HTR-8/SVneo (cell line): Measurements from ENCODE around the gene C3orf22.
"Not testable (repeated sequence)": the region's sequence is repeated elsewhere in the genome, so short reads cannot be mapped to it uniquely, and the experiment has no call there.

Source experiments
- DNase-seq: peaks from one replicate; pipeline ENCODE4 v3.0.0; 2011; ENCODE audit warnings: low spot score, mixed read lengths; ENCODE audit not compliant: insufficient read length
- FAIRE-seq: peaks from 2 replicates; lab custom pipeline; 2011; peaks lifted over from hg19 to GRCh38; lab: Jason Lieb, UNC

Gene C3orf22, protein sequence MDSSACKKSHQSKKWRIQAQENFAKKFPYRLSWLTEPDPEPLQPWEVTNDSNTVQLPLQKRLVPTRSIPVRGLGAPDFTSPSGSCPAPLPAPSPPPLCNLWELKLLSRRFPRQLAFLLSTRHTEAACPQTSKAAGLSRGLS

DNA sequence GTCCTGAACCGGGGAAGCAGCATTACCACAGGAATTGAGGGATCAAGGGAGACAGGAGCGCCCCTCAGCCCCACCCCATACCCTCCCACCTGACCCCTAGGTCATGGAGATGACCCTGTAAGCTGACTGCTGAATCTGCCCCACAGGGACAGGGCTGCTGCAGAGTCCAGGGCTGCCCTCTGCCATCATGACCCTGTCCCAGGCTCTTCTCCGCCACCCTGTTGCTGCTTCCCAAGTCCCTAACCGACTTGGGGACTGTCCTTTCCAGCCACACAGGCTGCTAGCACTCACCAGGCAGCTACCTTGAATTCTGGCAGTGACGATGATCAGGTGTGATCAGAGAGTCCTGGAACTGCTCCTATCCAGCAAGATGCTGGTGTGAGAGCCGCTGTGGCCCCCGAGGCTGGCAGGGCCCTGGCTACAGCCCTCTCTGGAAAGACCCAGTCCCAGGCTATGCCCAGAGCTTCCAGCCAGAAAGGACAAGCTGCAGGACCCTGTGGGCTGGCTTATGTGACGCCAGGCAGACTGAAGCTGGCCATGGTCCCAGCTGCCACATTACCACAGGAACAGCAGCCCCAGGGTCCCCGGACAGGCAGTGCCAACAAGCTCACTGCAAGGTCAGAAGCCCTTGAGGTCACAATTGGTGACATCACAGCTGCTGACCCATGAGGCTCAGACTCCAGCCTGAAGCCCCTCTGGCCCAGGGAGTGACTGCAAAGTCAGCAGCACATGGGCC lies at the start of gene C3orf22:
C3orf22 (minus strand) TSS at position 597 of the 736 bp plus-strand sequence. CDS start 5,542 bp downstream, outside the sequence.
- FAIRE-seq: no peak
- DNase-seq: no peak

DNA sequence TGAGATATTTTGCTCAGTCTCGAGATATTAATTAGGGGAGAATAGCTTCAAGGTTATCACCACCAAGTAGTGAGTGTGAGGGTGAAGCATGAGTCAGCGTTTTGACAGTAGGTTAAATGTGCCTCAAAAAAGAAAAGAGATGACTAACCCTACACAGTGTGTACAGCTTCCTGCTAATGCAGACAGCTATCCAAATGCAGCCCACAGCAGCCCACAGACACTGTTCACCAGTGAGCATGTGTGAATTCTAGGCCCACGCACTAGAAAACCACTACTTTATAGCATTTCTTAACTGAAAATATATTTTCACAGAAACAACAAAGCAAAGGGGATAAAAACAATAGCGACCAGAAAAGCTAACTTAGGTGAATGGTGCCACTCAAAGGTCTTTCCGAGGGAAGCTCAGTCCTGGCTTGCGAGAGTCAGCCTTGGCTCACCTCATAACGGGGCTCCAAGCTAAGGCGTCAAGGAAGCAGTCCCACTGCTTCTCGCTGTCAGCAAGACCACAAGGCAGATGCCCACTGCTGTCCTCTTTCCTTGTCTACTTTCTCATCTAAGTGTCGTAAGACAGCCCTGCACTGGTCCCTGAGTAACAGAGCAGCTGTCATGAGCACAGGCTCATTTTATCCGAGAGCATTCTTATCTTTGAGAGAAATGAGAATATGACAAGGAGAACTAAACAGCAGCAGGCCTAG lies 48.6 kb upstream of the C3orf22 start:
- DNase-seq: no peak

DNA sequence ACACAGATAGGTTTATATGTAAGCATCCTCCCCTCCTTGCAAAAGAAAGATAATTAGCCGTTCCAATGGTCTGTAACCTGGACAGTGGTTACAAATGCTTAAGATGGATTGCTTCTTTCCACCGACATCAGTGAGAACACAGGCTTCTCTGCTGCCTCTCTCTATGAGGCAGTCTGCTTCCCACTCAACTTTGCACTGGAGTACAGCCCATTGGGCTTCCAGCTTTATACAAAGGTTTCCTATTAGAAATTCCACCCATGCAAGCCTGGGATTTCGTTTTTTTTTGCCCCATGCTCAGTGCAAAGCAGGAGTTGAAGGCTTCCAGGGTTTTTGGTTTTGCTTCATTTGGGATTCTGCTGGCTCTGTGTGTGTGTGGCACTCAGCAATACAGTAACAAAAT lies 47.3 kb upstream of the C3orf22 start:
- DNase-seq (no peak), FAIRE-seq (no peak)

More for the DNA sequence above, 48.6 kb upstream of the C3orf22 start:
- no peak for FAIRE-seq

DNA sequence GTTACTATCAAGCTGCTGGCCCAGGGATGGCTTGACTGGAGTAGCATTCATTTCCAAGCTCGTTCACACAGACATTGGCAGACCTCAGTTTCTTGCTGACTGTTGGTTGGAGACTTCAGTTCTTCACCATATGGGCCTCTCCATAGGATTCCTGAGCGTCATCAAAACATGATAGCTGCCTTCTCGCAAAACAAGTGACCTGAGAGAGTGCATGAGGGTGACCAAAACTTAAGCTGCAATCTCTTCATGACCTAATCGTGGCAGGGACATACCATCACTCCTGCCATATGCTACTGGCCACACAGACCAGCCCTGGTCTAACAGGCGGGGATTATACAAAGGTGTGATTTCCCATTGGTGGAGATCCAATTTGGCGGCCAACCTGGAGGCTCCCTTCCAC lies 46.0 kb upstream of the C3orf22 start:
- FAIRE-seq (no peak), DNase-seq (no peak)

DNA sequence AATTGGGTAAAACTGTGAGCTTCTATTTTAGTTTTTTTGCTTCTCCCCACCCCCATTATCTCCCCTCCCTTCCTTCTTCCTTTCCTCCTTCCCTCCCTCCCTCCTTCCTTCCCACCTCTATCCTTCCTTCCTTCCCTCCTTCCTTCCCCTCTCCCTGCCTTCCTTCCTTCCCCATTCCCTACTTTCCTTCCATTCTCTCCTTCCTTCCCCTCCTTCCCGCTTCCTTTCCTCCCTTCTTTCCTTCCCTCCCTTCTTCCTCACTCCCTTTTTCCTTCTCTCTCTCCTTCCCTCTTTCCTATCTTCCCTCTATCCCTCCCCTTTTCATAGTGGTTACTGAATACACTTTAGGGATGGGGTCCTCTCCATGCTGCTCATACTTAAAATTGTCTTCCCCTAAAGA lies 40.4 kb upstream of the C3orf22 start:
- no peak for FAIRE-seq

DNA sequence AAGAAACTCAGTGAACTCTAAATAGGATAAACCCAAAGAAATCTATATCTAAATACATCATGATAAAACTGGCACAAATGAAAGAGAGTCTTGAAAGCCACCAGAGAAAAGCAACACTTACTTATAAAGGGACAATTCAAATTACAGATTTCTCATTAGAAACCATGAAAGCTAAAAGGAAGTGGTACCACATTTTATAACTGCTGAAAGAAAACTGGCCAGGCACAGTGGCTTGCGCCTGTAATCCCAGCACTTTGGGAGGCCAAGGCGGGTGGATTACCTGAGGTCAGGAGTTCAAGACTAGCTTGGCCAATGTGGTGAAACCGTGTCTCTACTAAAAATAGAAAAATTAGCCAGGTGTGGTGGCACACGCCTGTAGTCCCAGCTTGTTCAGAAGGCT lies 36.7 kb upstream of the C3orf22 start:
- not testable (repeated sequence) for FAIRE-seq, DNase-seq

More for the DNA sequence above, 40.4 kb upstream of the C3orf22 start:
- DNase-seq: no peak

DNA sequence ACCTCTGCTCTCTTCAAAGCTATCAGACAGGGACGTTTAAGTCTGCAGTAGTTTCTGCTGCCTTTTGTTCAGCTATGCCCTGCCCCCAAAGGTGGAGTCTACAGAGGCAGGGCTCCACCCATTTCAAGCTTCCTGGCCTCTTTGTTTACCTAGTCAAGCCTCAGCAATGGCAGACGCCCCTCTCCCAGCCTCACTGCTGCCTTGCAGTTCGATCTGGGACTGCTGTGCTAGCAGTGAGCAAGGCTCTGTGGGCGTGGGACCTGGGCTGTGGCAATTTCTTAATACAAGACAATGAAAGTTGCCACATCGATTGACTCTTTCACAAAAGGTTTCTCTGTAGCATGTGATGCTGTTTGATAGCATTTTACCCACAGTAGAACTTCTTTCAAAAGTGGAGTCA lies 32.8 kb upstream of the C3orf22 start:
- not testable (repeated sequence) for FAIRE-seq, DNase-seq

DNA sequence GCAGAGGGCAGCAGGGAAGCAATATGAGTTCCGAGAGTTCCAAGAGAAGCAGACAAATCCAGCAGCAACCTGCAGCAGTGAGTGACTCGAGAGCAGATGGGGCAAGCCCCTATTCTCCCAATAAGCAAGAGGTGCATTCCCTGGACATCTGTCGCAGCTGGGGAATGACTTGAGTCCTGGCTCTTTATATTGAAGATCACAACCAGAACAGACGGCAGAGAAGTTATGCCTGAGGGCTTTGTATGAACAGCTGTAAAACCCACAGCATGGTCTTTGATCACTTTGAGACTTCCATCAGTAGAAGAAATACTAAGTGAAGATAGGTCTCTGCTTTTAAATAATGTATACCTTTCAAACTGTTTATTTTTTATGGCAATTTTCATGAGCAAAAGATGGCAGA lies 23.6 kb upstream of the C3orf22 start:
- no peak for DNase-seq
- no peak for FAIRE-seq

DNA sequence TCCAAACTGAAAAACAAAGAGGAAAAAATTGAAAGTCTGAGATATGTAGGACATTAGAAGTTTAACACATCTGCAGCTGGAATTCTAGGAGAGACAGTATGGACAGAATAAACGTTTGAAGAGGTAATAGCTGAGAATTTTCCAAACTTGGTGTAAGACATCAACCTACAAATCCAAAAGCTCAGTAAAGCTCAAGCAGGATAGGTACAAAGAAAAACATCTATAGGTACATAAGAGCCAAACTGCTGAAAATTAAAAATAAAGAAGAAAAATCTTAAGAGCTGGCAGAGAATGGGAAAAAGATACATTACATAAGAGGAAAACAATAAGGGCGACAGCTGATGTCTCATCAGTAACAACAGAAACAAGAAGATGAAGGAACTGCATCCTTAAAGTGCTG lies 22.8 kb upstream of the C3orf22 start:
- FAIRE-seq: no peak
- DNase-seq: no peak

DNA sequence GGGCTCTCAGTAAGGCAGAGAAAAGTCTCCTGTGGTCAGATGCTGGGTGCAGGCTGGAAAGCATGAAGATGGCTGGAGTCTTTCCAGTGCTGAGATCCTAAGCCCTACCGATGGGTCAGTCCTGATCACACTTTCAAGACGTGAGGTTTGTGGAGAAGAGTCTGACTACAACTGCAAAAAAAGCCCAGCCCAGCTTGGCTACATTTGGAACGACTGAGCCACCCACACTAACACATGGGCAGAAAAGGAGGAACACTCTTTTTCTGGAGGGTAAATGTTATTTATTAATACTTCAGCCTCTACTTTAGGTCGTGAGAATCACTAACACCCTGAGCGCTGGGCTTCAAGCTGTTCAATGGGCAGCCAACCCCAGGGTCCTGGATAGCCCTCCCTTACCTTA lies 22.0 kb upstream of the C3orf22 start:
- FAIRE-seq (no peak), DNase-seq (no peak)

DNA sequence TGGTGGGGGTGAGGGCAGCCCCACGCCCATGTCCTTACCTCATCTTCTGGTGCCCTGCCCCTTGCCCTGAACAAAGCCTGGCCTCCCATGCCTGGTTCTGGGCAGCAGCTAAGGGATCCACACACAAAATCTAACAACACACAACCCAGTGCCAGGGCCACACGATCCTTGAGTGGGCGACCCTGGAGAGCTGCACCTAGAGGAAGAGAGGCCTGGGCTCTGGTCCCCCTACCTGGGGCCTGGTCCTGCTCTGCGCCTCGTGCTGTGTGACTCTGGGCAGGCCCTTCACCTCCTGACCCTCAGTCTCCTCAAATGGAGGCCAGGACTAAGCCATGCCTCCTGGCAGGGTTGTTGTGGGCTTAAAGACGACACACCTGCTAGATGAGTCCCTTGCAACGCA lies 20.0 kb upstream of the C3orf22 start:
- no peak for FAIRE-seq

DNA sequence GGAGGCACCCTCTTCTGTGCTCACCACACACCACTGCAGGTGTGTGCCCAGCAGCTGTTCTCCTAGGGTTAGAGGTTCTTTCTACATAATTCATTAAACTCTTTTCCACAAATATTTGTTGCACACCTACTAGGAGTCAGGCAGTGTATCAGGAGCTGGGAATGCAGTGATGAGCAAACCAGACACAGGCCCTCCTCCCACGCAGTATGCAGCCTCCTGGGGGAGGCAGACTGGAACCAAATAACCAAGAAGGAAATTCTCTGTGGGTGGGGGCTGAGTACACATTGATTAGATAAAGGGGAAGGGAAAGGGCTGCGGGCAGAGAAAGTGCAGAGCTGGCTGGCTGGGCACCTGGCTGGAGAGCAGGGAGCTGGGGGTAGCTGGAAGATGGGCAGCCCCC lies 18.5 kb upstream of the C3orf22 start:
- no peak for FAIRE-seq
- no peak for DNase-seq

More for the DNA sequence above, 20.0 kb upstream of the C3orf22 start:
- DNase-seq: no peak

DNA sequence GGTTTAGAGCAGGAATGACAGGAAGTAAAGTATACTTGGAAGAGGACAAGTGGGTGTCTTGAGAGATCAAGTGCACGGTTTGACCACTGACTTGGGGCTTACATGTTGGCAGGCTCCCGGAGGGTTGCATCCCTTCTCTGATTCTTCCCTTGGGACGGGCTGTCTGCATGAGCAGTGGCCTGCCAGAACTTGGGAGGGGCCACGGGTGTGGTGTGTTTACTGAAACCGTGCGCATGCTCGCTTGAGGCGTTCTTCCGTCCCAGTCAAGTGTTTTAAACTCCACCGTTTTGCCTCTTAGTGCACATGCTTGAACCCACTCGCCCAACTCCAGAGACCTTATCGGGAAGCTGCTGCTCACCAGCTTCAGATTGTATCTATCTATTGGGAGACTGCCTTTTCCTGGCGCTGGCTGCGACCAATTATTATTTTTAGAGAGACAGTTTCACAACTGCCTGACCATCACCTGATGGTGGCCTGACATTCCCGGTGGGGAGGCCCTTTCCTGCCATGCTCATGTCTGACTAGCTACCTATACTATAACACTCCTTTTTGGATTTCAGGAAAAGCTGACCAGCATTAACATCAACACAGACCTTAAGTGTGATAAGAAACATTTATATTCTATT lies 14.9 kb upstream of the C3orf22 start:
- no peak for DNase-seq
- no peak for FAIRE-seq

DNA sequence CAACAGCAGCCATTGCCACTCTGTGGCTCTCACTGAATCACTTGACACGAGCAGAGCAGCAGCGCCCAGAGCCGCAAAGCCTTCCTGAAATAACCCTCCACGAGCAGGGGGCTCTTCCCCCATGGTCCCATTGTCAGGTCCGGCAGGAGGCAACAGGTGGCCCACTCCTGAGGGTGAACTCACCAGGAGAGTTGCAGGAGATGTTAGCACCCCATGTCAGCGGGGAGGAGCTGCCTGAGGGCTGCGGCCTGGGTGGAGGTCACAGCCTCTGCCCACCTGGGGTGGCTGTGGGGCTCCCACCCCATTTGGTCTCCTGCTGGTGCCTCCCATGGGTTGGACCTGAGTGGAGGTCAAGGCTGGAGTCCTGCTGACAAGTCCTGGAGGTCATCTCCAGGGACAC lies 12.3 kb upstream of the C3orf22 start:
- FAIRE-seq (no peak), DNase-seq (no peak)

DNA sequence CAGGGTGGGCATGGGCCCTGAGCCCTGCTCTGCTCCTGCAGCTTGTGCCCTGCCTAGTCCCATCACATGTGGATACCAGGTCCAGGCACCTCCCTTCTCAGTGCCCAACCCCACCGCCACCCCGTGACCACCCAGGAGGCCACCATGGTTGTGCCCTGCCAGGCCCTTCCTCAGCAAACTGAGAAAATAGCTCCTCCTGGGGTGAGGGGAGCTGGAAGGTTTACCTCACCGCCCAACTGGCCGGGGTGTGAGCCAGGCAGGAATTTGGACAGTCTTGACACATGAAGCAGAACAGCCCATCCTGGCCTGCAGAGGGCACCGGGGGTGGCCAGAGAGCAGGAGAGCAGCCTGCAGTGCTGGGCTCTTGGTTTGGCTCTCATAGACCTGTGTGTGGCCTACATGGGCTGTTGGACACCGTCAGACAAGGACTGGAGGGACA lies 11.4 kb upstream of the C3orf22 start:
- no peak for FAIRE-seq
- no peak for DNase-seq

DNA sequence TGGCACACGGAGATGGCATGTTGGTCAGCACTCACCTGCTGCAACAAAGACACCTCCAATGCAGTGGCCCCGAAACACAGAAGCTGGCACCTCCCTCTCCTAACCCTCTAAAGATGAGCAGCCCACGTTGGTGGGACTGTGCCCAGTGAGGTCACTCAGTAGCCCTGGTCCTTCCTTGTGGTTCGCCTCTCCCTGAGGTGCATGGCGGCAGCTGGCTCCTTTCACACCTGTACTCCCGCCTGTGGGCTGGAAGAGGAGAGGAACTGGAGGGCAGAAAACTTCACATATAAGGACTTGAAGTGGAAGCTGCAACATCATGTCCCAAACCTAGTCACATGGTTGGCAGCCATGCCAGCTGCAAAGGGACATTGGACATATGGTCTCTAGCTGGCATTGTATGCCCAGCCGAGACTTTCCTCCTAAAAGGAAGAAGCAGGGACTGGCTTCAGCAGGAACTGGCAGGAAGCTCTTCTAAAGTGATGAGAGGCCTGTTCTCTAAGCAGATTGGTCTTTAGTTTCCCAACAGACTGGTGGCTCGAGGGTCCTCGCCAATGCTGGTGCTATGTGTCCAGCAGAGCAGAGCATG lies 10.8 kb upstream of the C3orf22 start:
- DNase-seq (no peak), FAIRE-seq (no peak)

DNA sequence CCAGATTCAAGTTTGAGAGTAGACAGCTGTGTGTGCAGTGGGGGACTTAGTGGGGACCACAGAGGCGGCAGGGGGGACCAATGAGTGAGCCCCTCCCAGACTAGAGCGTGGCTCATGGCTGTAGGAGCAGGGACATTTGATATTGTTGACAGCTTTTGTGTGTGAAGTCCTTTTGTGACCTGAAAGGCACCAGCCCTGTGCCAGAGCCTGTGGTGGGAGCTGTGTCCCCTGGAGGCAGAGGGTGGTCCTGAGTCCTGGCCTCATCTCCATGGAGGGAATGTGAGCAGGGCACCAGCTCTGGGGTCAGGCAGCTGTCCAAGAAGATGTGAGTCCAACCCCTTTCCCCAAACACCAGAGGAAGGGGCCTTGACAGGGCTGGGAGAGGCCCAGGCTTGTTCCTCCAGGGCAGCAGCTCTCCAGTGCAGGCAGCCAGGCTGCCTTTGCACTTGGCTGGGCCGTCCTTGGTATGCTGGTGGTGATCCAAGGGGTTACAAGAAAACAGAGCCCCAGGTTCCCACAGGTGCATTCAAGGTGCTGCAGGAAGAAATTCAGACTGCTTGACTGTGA lies 10.1 kb upstream of the C3orf22 start:
- FAIRE-seq: no peak
- DNase-seq: no peak

DNA sequence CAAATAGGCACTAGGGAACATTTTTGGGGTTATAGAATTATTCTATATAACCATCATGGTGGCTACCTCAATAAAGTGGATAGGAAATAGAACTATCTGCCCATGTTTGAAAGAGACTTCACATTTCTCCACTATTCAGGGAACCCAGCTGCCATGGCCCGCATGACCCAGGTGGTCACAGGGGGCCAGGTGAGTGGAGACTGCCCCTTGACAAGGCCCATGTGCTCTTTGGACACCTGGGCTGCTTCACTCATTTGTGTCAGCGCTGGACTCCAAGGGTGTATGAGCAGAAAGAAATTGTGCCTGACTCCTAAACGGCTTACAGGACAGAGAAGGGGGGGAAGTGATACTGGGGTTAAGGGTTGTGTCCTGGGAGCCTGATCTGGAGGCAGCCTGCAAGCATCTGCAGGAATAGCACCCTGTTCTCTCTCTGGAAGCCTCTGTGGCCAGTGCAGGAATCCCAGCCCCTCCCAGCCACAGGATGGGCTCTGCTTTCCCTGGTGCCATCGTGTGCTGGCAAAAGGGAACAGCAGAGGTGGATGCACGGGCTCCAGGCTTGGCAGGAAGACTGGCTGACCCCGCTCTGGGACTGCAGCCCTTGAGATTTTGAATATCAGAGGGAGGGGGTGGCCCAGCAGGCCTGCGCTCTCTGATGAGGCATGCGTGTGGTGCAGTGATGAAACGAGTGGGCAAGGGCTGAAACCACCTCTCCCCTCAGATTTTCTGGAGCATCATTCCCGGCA lies 9.1 kb upstream of the C3orf22 start:
- DNase-seq (peak; percentile 23), FAIRE-seq (no peak)

DNA sequence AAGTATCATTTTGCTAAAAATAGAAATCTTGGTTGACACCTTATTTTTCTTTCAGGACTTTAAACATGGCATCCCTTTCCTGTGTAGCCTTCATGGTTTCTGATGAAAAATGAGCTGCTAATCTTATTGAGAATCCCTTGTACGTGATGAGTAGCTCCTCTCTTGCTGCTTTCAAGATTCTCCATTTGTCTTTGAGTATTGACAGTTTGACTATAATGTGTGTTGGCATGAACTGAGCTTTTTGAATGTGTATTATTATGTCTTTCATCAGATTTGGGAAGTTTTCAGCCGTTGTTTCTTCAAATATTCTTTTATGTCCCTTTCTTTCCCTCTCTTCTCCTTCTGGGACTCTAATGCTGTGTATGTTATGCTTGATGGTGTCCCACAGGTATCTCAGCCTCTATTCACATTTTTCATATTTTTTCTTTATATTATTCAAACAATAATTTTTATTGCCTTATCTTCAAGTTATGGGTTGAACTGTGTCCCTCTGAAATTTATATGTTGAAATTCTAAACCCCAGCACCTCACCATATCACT lies 4.1 kb upstream of the C3orf22 start:
- DNase-seq (no peak), FAIRE-seq (no peak)
